ENCODE measurements around the gene TMPO.
"Not testable (repeated sequence)": the region's sequence is repeated elsewhere in the genome, so short reads cannot be mapped to it uniquely, and the experiment has no call there.

TMPO gene, protein sequence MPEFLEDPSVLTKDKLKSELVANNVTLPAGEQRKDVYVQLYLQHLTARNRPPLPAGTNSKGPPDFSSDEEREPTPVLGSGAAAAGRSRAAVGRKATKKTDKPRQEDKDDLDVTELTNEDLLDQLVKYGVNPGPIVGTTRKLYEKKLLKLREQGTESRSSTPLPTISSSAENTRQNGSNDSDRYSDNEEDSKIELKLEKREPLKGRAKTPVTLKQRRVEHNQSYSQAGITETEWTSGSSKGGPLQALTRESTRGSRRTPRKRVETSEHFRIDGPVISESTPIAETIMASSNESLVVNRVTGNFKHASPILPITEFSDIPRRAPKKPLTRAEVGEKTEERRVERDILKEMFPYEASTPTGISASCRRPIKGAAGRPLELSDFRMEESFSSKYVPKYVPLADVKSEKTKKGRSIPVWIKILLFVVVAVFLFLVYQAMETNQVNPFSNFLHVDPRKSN

DNA sequence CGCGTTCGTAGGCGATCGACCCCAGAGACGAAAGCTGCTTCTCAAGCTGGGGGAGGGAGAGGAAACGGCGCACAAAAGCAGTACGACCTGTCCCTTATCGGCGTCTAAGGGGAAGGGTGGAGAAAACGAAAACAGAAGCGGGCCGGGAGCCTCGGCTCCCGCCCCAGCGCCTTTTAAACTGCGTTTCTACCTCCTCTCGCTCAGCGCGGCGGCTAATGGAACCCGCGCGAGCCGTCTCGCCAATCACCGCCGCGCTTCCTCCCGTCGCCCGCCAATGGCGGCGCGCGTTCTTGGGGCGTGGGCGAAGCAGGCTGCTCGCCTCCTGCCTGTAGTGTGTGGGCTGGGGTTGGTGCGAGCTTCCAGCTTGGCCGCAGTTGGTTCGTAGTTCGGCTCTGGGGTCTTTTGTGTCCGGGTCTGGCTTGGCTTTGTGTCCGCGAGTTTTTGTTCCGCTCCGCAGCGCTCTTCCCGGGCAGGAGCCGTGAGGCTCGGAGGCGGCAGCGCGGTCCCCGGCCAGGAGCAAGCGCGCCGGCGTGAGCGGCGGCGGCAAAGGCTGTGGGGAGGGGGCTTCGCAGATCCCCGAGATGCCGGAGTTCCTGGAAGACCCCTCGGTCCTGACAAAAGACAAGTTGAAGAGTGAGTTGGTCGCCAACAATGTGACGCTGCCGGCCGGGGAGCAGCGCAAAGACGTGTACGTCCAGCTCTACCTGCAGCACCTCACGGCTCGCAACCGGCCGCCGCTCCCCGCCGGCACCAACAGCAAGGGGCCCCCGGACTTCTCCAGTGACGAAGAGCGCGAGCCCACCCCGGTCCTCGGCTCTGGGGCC, at the start of gene TMPO:
Gene TMPO, plus strand, starts transcription at position 304 of the 824 bp plus-strand sequence. Its CDS starts 278 bp downstream, at position 582.
- DNase-seq = peak; percentile 78 to 91

DNA sequence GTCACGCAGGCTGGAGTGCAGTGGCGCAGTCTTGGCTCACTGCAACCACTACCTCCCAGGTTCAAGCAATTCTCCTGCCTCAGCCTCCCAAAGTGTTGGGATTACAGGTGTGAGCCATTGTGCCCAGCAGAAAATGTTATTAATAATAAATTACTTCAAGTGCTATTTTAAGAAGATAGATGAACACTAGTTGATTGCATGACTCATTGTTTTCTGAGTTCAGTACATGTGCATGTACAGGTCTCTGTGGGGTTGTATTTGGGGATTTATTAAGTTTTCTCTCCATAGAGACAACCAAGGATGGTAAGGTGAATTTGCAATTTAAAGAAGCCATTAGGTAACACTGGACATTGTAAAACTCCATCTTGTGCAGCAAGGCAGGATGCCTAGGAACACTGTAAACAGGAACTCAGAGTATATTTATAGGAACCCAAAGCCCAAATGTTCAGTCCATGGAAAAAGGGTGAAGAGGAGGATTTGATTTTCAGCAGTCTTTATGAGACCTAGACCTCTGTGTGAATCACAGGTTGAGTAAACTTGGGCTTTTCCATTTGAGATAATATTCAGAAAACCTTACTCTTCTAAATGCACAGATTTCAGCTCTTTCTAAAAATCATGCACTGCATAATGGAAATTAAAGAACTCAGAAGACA, 49.3 kb upstream of the TMPO start:
- no peak for DNase-seq

DNA sequence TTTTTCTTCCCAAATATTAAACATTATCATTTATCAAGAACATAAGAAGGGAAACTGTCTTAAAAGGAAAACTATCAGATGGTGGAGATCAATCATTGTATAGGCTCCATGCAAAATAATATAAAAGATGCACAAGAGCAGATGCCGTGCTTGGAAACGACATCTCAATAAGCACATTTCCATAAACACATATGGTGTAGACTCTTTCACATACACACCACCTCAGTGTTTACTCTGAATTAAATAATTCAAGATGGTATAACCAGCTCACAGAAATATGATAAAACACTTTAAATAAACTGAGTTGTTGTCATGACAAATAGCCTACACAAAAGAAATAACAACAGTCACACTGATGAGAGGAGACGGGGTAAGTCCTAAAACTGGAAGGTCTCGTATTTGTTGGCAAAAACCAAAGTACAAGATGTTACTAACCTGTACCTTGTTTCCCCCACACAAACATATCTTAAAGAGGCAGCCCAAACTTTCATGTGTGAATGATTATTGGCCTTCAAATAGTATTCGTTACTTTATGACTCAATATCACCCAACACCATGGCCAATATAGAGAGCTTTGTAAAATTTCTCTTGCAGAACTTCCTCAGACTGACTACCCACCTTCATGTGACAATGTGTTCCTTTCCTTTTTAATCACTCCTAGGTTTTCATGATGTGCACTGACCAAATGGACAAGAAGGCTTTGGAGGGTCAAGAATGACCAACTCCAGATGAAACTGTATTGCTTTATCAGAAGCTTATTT, 48.6 kb upstream of the TMPO start:
- DNase-seq = no peak

DNA sequence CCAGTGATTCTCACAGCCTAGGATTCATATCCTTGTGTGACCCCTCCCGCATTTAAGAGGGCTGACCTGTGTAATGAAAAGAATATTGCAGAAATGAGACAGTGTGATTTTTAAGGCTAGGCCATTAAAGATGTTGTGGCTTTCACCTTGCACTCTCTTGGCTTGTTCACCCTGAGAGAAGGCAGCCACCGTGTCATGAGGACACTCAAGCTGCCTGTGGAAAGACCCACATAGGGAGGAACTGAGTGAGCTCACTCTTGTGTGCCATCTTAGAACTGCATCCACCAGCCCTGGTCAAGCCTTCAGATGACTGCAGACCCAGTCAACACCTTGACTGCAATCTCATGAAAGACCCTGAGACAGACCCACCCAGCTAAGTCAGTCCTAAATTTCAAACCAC, 46.3 kb upstream of the TMPO start:
- DNase-seq = no peak

DNA sequence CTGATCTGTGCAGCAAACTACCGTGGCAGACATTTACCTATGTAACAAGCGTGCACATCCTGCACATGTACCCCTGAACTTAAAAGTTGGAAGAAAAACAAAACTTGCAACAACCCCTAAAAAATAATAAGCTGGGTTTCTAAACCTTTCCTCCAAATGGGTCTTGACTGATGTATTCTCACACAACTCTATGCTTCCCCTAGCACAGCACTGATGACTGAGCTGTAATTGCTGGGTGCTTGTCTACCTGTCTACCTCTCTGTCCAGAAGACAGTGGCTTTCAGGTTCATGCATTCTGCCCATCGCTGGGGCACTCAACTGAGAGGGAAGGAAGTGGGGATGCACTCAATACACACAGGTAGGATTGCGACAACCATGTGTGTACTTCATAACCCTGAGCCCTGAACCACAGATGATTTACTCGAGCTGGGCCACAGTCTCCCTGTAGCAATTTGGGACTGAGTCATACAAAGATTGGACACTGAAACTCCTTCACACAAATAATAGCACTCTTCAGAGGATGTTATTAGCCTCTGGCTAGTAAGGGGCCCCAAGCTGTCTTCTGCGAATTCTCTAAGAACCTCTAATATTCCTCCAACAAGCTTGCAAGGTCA, 44.8 kb upstream of the TMPO start:
- DNase-seq = no peak

DNA sequence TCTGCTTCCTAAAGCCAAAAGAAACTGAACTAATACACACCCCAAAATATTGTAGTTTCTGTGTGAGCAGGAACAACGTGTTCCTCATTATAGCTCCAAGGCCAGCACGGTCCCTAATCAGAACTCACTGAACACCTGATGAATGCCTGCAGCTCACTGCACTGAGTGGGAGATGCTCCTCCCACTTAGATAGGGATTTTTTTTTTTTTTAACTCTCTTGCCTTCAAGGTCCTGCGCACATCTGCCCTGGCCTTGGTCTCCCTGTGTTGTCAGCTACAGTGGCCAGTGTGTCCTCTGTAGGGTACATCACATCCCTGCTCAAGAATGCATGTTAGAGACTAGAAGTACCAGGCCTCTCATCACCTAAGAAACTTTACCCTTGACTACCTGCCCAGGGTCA, 44.3 kb upstream of the TMPO start:
- no peak for DNase-seq

DNA sequence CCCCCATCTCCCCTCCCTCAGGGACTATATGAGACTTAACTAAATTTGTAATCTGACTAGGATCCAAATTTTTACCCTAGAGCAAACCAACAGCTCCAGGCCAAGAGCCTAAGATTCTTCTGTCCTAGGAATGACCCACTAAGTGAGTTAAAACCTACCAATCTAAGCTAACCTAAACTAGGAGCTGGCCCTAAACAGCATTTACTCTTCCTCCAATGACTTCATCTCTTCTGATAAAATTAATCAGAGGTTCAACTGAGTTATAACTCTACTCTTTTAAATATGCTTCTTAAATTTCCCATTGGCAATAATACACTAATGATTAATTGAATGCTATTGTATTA, 39.9 kb upstream of the TMPO start:
- DNase-seq = no peak

DNA sequence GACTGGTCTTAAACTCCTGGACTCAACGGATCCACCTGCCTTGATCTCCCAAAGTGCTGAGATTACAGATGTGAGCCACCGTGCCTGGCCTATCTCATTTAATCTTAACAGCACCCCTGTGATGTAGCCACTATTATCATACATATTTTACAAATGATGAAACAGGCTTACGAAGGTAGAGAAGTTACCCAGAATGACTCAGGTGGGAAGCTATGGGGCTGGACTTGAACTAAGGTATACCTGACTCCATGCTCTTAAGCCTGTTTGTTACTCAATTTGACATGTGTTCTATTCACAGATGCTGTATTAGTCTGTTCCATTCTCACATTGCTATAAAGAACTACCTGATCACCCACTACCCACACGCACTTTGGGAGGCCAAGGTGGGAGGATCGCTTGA, 36.8 kb upstream of the TMPO start:
- DNase-seq = no peak

DNA sequence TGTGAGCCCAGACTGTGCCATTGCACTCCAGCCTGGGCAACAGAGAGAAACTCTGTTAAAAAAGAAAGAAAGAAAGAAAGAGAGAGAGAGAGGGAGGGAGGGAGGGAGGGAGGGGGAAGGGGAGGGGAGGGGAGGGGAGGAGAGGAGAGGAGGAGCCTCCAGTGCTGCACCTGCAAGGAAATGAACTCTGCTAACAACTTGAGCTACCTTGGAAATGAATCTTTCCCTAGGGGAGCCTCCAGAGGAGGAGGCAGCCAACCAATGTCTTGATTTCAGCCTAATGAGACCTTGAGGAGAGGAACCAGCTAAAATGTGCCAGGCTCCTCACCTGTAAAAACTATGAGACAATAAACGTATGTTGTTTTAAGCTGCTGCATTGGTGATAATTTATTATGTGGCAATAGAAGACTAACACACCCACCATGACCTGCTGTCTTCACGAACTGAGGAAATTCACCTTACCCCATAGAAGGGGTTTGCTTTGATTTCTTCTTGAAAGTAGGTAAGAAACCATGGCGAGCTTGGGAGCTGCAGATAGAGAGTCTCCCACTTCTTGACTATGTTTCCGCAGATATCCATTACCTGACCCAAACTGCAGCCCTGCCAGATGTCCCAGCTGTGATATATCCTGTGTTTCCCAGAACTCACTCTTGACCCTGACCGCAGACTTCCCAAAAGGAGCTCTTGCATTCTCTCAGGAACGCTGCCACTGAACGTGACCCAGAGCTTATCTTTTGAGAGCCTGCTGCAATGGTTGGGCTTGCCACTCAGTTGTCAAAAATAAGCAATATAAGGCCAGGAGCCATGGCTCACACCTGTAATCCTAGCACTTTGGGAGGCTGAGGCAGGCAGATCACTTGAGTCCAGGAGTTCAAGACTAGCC, 31.5 kb upstream of the TMPO start:
- no peak for DNase-seq

DNA sequence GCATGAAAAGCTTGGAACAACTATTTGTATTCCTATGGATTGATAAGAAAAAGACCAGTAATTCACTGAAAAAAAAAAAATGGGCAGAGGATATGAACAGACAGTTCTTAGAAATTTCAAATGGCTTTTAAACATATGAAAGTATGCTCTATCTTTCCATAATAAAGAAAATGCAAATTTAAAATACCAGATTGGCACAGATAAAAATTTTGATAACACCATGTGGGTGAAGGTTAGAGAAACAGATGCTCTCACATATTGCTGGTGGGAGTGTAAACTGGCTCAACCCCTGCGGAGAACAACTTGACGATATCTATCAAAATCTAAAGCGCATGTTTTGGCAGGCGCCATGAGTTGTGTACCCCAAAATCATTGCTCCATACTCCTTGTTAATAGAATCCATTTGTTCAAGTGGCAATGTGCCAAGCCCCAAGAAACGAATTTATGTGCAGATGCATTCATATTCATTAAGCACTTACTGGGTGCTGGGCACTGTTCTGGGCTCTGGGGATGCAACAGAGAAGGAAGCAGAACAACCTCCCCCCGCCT, 29.5 kb upstream of the TMPO start:
- no peak for DNase-seq

DNA sequence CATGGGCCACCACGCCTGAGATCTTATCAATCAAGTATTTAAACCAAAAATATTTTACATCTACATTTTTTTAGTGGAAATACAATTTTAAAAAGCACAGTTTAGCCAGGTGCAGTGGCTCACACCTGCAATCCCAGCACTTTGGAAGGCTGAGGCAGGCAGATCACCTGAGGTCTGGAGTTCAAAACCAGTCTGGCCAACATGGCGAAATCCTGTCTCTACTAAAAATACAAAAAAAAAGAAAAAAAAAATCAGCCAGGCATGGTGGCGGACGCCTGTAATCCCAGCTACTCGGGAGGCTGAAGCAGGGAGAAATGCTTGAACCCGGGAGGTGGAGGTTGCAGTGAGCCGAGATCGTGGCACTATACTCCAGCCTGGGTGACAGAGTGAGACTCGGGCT, 27.0 kb upstream of the TMPO start:
- DNase-seq = not testable (repeated sequence)

DNA sequence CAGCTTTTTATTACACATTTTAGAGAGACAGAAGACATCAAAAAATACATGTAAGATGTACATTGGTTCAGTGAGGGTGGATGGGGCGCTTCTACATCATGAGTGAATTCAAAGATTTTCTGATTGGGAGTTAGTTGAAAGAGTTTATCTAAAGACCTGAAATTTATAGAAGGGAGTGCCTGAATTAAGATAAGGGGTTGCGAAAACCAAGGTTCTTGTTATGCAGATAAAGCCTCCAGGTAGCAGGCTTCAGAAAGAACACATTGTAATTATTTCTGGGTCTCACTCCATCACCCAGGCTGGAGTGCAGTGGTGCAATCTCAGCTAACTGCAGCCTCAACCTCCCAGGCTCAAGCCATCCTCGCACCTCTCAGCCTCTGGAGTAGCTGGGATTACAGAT, 26.2 kb upstream of the TMPO start:
- no peak for DNase-seq

DNA sequence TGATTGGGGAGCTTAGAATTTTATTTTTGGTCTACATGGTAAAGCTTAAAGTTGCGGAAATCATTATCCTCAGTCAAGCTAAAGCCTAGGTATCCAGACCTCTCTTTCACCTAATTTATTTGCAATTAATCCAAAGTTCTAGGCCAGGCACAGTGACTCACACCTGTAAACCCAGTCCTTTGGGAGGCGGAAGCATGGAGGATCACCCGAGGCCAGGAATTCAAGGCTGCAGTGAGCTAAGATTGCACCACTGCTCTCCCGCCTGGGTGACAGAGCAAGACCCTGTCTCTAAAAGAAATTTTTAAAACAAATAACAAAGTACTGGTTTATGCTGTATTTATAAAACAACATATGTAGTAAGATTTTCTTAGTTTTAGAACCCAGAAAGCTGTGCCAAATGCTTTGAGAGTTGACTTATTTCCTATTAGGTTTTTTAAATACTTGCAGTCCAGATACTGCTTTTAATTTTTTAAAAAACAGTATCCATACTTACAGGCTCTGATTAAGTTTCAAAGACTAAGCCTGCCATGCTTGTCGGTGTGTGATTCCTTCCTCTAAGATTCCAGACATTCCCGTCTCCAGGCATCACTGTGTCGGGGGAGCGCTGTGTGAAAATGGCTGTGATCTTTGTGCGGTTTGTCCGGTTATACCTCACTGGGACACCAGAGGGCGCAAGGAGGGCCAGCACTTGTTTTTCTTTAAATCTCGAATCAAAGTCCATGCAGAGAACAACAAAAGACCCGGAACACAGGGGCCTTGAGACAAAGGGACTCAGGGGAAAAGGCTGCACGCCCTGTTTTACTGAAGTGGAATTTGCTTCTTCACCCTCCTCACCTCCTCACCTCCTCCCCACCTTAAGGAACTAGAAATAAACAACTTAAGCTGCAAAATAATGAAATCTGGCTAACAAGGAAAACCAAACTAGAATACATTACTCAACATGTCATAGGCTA, 24.6 kb upstream of the TMPO start:
- DNase-seq = peak; percentile 14 to 31

DNA sequence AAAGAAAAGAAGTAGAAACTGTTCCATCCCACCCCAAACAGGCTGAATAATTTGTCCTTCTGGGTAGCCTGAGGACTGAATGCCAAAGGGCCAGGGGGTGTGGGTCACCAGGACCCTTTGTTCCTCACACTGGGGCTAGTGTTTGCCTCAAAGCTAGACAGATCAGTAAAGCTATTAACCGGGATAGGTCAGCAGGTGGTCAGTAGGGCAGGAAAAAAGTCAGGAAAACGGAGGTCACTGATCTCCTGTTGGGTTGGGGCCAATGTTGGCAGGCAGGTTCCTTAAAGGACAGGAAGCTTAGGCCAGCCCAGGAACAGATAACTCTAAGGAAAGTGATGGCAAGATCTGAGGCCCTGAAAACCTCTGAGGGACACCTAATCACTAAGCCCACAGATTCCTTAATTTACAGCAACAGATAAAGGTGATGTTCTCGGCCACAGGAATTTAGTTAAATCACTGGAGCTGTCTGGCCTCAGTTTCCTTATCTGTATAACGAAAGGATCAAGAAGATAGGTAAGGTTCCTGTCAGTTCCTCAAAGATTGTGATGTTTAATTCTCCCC, 22.7 kb upstream of the TMPO start:
- no peak for DNase-seq

DNA sequence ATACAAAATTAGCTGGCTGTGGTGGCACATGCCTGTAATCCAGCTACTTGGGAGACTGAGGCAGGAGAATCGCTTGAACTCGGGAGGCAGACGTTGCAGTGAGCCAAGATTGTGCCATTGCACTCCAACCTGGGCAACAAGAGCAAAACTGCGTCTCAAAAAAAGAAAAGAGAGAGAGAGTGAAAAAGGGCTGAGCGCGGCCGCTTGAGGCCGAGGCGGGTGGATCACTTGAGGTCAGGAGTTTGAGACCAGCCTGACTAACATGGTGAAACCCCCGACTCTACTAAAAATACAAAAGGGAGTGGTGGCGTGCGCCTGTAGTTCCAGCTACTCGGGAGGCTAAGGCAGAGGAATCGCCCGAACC, 14.1 kb upstream of the TMPO start:
- not testable (repeated sequence) for DNase-seq

DNA sequence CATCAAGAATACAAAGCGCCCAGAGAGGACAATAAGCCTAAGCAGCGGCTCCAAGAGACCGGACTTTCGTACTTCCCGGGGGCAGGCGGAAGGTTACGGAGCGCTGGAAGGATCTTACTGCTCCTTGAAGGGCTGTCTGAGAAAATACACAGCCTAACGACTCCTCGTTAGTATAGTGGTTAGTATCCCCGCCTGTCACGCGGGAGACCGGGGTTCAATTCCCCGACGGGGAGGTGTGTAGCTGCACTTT, 12.1 kb upstream of the TMPO start:
- peak; percentile 75 to 81 for DNase-seq

DNA sequence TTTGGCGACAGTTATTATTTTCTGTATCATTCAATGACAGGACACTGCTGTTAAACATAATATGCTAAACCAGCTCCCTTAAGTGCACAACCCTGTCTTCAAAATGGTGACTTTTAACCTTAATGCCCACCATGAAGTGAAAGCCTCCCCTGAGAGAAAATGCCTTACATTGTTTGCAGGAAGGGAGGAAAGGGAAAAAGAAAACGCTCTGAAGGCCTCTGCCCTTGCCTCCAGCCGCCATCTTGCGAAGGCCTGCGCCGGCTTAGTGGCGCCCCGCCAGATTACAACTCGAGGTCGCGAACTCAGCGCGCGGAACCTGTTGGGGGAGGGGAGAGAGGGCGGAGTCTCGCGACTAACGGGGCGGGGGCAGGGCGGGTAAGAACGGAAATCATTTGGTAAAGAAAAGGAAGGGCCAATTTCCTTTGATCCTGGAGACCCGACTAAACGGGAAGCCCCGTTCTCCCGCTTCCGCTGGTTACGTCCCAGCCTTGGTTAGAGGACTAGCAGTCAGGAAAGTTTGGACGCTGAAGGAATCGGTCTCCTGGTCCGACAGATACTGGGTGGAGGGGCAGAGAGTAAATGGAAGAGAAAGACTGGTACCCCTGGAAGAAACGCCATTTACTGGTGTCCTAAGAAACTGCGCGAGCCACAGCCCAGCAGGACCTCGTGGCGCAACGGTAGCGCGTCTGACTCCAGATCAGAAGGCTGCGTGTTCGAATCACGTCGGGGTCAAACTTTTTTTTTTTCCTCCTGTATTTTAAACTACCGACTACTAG, 11.6 kb upstream of the TMPO start:
- DNase-seq = peak; percentile 85

DNA sequence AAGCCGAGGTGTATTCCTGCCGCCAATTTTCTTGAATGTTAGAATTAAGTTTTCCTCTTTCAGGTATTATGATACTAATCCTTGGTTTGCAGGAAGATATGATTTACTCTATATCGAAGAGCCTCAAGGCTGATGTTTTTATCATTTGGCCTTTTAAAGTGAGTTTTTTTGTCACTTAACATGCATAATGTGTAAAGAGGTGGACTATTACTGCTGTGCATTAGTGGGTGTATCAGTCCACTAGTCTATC, 11.1 kb upstream of the TMPO start:
- DNase-seq = no peak

DNA sequence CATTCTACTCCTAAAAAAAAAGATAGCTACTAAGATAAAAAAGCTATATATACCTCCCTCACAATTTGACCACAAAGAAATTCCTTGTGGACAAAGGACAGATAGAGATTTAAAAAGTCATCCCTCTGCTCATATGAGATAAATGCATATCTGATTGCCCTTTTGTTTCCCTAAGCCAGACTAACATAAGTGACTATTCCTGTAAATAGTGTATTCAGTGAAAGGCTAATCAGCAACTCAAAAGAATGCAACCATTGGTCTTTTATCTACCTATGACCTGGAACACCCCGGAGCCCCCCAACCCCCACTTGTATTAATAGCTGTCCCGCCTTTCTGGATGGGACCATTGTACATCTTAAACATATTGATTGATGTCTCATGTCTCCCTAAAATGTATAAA, 6.3 kb upstream of the TMPO start:
- no peak for DNase-seq
